Testis (tissue), 2 donors: ENCODE measurements around the gene ACAA2.

ENCODE experiments used
- CTCF ChIP-seq, 3 experiments: fragments of 450-650 bp in 2 of 3; fragments of 200-600 bp in 1 of 3; sonication (generic) in 1 of 3; IDR thresholded peaks; one replicate each; pipeline ENCODE4 v1.5.1; 2016 to 2019; ENCODE audit warnings: antibody characterized with exemption in 3 of 3, mild to moderate bottlenecking in 2 of 3, moderate library complexity in 1 of 3
- POLR2A ChIP-seq: fragments of 450-650 bp; IDR thresholded peaks from one replicate; pipeline ENCODE4 v1.6.1; 2017; ENCODE audit warnings: antibody characterized with exemption, mild to moderate bottlenecking, moderate library complexity

- no peak for TF ChIP-seq CTCF (IDR thresholded peaks at IDR 0.05)
- no peak for TF ChIP-seq POLR2A
Measured at GRCh38 chr18:49734836-49735235, 78.5 kb downstream of the ACAA2 start.
